Hepatocyte (in vitro differentiated cells): ENCODE measurements around the gene RMI2. TPM values are rescaled to one million over a fixed set of nuclear protein-coding genes. Genes with fewer than 3 reads are reported as not detected.

Experiments
- DNase-seq: peaks from one replicate; pipeline ENCODE4 v3.0.0-alpha.2; 2016; ENCODE audit warnings: low spot score
- H2AFZ ChIP-seq: fragments of 200-600 bp; sonication (generic); 2 replicates; pipeline ENCODE4 v1.6.0; 2016; ENCODE audit warnings: antibody characterized with exemption, mild to moderate bottlenecking
- H3K27ac ChIP-seq: fragments of 200-600 bp; sonication (generic); 2 replicates; pipeline ENCODE4 v1.5.1; 2016; ENCODE audit warnings: mild to moderate bottlenecking
- H3K27me3 ChIP-seq: fragments of 200-600 bp; sonication (generic); 2 replicates; pipeline ENCODE4 v1.6.1; 2016
- H3K36me3 ChIP-seq: fragments of 200-600 bp; sonication (generic); replicated peaks from 2 replicates; pipeline ENCODE4 v1.5.1; 2016; ENCODE audit warnings: low read depth; ENCODE audit not compliant: insufficient read depth
- H3K4me1 ChIP-seq: fragments of 200-600 bp; sonication (generic); 2 replicates; pipeline ENCODE4 v1.5.1; 2016; ENCODE audit warnings: mild to moderate bottlenecking, moderate library complexity; ENCODE audit not compliant: insufficient read depth
- H3K4me2 ChIP-seq: fragments of 200-600 bp; sonication (generic); 2 replicates; pipeline ENCODE4 v1.6.0; 2016
- H3K4me3 ChIP-seq: fragments of 200-600 bp; sonication (generic); 2 replicates; pipeline ENCODE4 v1.5.1; 2016; ENCODE audit warnings: mild to moderate bottlenecking
- H3K79me2 ChIP-seq: fragments of 200-600 bp; sonication (generic); 2 replicates; pipeline ENCODE4 v1.6.0; 2017; ENCODE audit warnings: mild to moderate bottlenecking
- H3K9me2 ChIP-seq: fragments of 200-600 bp; sonication (generic); replicated peaks from 2 replicates; pipeline ENCODE4 v1.6.0; 2017; ENCODE audit warnings: mild to moderate bottlenecking; ENCODE audit not compliant: insufficient read depth
- H3K9me3 ChIP-seq: fragments of 200-600 bp; sonication (generic); 2 replicates; pipeline ENCODE4 v1.5.1; 2016; ENCODE audit warnings: low read depth, mild to moderate bottlenecking
- H4K20me1 ChIP-seq: fragments of 200-600 bp; sonication (generic); 2 replicates; pipeline ENCODE4 v1.6.0; 2016; ENCODE audit warnings: mild to moderate bottlenecking; ENCODE audit not compliant: insufficient read depth, poor library complexity, severe bottlenecking
- EZH2 ChIP-seq: fragments of 200-600 bp; sonication (generic); IDR thresholded peaks from 2 replicates; pipeline ENCODE4 v1.6.1; 2016; ENCODE audit warnings: antibody characterized with exemption, mild to moderate bottlenecking, borderline replicate concordance
- EZH2phosphoT487 ChIP-seq: fragments of 200-600 bp; sonication (generic); IDR thresholded peaks from one replicate; pipeline ENCODE4 v1.6.1; 2018; ENCODE audit warnings: antibody characterized with exemption, mild to moderate bottlenecking, low read depth, moderate library complexity; ENCODE audit not compliant: unreplicated experiment, severe bottlenecking
- WGBS: methylation state at CpG from one replicate; pipeline ENCODE4 v1.1.6; 2016; ENCODE audit warnings: low lambda C conversion rate; ENCODE audit errors: missing lambda C conversion rate; 5-methylcytosine and 5-hydroxymethylcytosine counted together
- polyA plus RNA-seq: library from polyadenylated mRNA; unstranded; fragments of >200 nt; fragmentation: Nextera tagmentation; extraction: Ambion mirVana; gene quantifications from 2 replicates; pipeline ENCODE4 v1.2.1, GENCODE V29; 2016
- total RNA-seq: library from RNA; depleted of rRNA; stranded (reverse); fragments of >200 nt; gene quantifications from 2 replicates; pipeline ENCODE4 v1.2.3, GENCODE V29; 2014
- TF ChIP-seq, protein P1 (sequence below): fragments of 200-600 bp; sonication (generic); IDR thresholded peaks from 2 replicates; pipeline ENCODE4 v1.5.1; 2016; ENCODE audit warnings: antibody characterized with exemption, mild to moderate bottlenecking; ENCODE audit not compliant: poor library complexity

RMI2 gene
- total and polyA plus RNA-seq, 2 experiments from 2014 or later: 9.8 to 11.4 TPM

DNA sequence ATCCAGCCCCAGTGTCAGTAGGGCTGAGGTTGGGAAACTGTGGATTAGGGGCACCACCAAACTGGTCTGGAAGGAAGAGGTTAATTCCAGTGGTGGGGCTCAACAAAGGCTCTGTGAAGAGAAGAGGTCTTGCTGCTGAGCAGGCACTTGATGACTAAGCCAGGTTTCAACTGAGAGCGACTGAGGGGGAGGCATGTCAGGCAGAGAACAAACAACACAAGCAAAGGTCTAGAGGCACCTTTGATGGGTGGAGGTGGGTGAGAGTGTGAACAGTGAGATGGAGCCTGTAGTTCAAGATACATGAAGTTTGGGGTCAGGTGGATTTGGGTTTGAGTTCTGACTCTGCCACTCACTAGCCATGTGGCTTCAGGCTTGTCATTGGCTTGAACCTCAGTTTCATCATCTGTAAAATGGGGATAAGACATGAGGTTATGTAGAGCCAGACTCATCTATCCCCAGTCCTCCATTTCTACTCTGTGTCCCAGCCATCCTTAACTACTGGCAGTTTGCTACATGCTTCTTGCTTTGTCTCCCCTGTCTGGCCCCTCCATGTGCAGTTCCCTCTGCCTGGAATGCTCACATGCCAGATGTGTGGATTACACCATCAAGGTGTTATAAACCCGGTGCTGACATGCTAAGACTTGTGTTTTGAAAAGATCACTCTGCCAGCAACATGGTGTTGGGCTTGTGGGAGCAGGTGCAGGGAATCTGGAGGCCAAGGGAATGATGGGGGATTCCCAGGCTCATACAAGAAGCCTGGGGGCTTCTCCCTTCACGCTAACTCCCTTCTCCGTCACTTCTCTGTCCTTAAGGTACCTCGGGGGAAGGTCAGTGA, 3.0 kb upstream of the RMI2 start:
- DNase-seq: no peak
- 65% methylated on average over 5 of the region's 5 CpGs for WGBS
- H2AFZ ChIP-seq: no peak overlapping the region
- H3K9me2 ChIP-seq: no peaks in the 10 kb centered on the region
- TF ChIP-seq, protein P1, sequence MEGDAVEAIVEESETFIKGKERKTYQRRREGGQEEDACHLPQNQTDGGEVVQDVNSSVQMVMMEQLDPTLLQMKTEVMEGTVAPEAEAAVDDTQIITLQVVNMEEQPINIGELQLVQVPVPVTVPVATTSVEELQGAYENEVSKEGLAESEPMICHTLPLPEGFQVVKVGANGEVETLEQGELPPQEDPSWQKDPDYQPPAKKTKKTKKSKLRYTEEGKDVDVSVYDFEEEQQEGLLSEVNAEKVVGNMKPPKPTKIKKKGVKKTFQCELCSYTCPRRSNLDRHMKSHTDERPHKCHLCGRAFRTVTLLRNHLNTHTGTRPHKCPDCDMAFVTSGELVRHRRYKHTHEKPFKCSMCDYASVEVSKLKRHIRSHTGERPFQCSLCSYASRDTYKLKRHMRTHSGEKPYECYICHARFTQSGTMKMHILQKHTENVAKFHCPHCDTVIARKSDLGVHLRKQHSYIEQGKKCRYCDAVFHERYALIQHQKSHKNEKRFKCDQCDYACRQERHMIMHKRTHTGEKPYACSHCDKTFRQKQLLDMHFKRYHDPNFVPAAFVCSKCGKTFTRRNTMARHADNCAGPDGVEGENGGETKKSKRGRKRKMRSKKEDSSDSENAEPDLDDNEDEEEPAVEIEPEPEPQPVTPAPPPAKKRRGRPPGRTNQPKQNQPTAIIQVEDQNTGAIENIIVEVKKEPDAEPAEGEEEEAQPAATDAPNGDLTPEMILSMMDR: no peak
- TF ChIP-seq EZH2: no peak
- no peak for TF ChIP-seq EZH2phosphoT487
- H4K20me1 ChIP-seq: no peaks in the 10 kb centered on the region
- no peak overlapping the region for H3K4me2 ChIP-seq
- H3K27me3 ChIP-seq: no peaks in the 10 kb centered on the region
- no peaks in the 10 kb centered on the region for H3K9me3 ChIP-seq
- H3K4me3 ChIP-seq: no peak overlapping the region
- H3K36me3 ChIP-seq: no peaks in the 10 kb centered on the region
- H3K79me2 ChIP-seq: peaks cover 22% of the 10 kb centered on the region
- no peaks in the 10 kb centered on the region for H3K4me1 ChIP-seq
- no peak overlapping the region for H3K27ac ChIP-seq

DNA sequence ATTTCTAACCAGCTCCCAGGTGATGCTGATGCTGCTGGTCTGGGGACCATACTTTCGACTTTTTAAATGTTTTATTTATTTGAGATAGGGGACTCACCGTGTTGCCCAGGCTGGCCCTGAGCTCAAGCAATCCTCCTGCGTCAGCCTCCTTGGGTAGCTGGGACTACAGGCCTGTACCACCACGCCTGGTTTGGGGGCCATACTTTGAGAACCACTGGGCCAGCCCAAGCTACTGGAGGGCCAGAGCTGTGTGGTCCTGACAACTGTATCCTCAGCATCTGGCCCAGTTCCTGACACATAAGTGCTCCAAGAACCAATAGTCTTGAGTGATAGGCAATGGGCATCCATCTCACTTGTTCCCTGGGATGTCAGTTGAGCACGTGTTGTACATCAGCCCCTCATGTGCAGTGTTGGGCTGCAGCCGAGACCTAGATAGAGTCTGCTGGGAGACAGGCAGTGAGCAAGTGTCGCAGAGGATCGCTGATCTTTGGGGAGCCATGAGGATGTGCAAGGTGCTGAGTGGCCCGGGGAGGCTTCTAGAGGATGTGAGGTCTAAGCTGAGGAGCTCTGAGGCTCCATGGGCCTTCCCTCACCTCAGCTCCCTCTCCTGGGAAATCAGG, 1.6 kb downstream of the RMI2 start:
- TF ChIP-seq EZH2phosphoT487: no peak
- no peak for TF ChIP-seq EZH2
- TF ChIP-seq, protein P1: no peak
- H3K27ac ChIP-seq: no peak overlapping the region
- H4K20me1 ChIP-seq: no peaks in the 10 kb centered on the region
- peaks cover 38% of the 10 kb centered on the region for H3K79me2 ChIP-seq
- peaks cover 23% of the 10 kb centered on the region for H3K4me1 ChIP-seq
- H3K4me3 ChIP-seq: no peak overlapping the region
- no peaks in the 10 kb centered on the region for H3K9me3 ChIP-seq
- WGBS: 93% methylated on average over 9 of the region's 9 CpGs
- no peaks in the 10 kb centered on the region for H3K36me3 ChIP-seq
- no peaks in the 10 kb centered on the region for H3K27me3 ChIP-seq
- no peaks in the 10 kb centered on the region for H3K9me2 ChIP-seq
- DNase-seq: no peak
- H3K4me2 ChIP-seq: peak overlapping the region; percentile 80
- H2AFZ ChIP-seq: no peak overlapping the region

- no peaks in the 10 kb centered on the region for H3K9me2 ChIP-seq
- no peaks in the 10 kb centered on the region for H4K20me1 ChIP-seq
- no peak overlapping the region for H2AFZ ChIP-seq
- H3K9me3 ChIP-seq: no peaks in the 10 kb centered on the region
- no peak for DNase-seq
- peaks cover 27% of the 10 kb centered on the region for H3K4me1 ChIP-seq
- no peaks in the 10 kb centered on the region for H3K36me3 ChIP-seq
- no peak overlapping the region for H3K4me3 ChIP-seq
- no peak overlapping the region for H3K4me2 ChIP-seq
- WGBS: 96% methylated on average over 7 of the region's 7 CpGs
- TF ChIP-seq EZH2phosphoT487 (no peak), EZH2 (no peak)
- TF ChIP-seq, protein P1: no peak
- H3K27me3 ChIP-seq: no peaks in the 10 kb centered on the region
- no peak overlapping the region for H3K27ac ChIP-seq
- peaks cover 43% of the 10 kb centered on the region for H3K79me2 ChIP-seq
Observed at GRCh38 chr16:11347831-11348230, 2.6 kb downstream of the RMI2 start.
